Right atrium auricular region (tissue), 2 donors: ENCODE results near the gene TBL1XR1. TPM values are rescaled to one million over a fixed set of nuclear protein-coding genes. Genes with fewer than 3 reads are reported as not detected.
"Not testable (repeated sequence)": the region's sequence is repeated elsewhere in the genome, so short reads cannot be mapped to it uniquely, and the experiment has no call there.

Experiments
- DNase-seq: peaks from one replicate; pipeline ENCODE4 v3.0.0-alpha.2; 2019; ENCODE audit warnings: low spot score
- H3K27ac ChIP-seq, 2 donors: fragments of 200-600 bp; sonication (generic); 1 replicate in 1 of 2; 2 replicates in 1 of 2; pipeline ENCODE4 v1.5.1; 2016 to 2019
- H3K27me3 ChIP-seq, 2 donors: fragments of 200-600 bp; sonication (generic); one replicate each; pipeline versions ENCODE4 v1.5.1 to v1.6.0; 2017 to 2019
- H3K36me3 ChIP-seq: fragments of 200-600 bp; sonication (generic); one replicate; pipeline ENCODE4 v1.5.1; 2016
- H3K4me1 ChIP-seq, 2 donors: fragments of 200-600 bp; sonication (generic); one replicate each; pipeline versions ENCODE4 v1.5.1 to v1.6.0; 2017 to 2019
- H3K4me3 ChIP-seq, 2 donors: fragments of 200-600 bp; sonication (generic); 1 replicate in 1 of 2; 2 replicates in 1 of 2; pipeline ENCODE4 v1.5.1; 2017 to 2019; ENCODE audit warnings: mild to moderate bottlenecking in 1 of 2, moderate library complexity in 1 of 2
- H3K9me3 ChIP-seq, 2 donors: fragments of 200-600 bp; sonication (generic); one replicate each; pipeline ENCODE4 v1.5.1; 2019
- CTCF ChIP-seq, 2 donors: fragments of 200-600 bp; sonication (generic); IDR thresholded peaks; one replicate each; pipeline ENCODE4 v1.5.1; 2019; ENCODE audit warnings: antibody characterized with exemption in 2 of 2
- total RNA-seq, 2 donors: library from RNA; depleted of rRNA; stranded (reverse); fragments of >200 nt; gene quantifications; one replicate each; pipeline ENCODE4 v1.1.0, GENCODE V29; 2016

Gene TBL1XR1
- total RNA-seq, 2 donors from 2014 or later: 68.2 to 79.9 TPM

- Histone ChIP-seq H3K4me1 (peaks cover 0 to 26% of the 10 kb centered on the region in 2 donors), H3K27ac (no peak overlapping the region), H3K36me3 (no peaks in the 10 kb centered on the region), H3K27me3 (no peaks in the 10 kb centered on the region), H3K4me3 (no peak overlapping the region), H3K9me3 (no peaks in the 10 kb centered on the region)
- TF ChIP-seq CTCF (IDR thresholded peaks at IDR 0.05): no peak
- DNase-seq: no peak
Measured at GRCh38 chr3:177169936-177170722, 27.2 kb downstream of the TBL1XR1 start.

- Histone ChIP-seq H3K4me3 (no peak overlapping the region), H3K4me1 (peaks cover 0 to 17% of the 10 kb centered on the region in 2 donors), H3K9me3 (no peaks in the 10 kb centered on the region), H3K36me3 (no peaks in the 10 kb centered on the region), H3K27me3 (no peaks in the 10 kb centered on the region), H3K27ac (no peak overlapping the region)
- TF ChIP-seq CTCF (IDR thresholded peaks at IDR 0.05): no peak
- no peak for DNase-seq
Measured at GRCh38 chr3:177168431-177168830, 28.9 kb downstream of the TBL1XR1 start.

GRCh38 chr3:177162742-177163141 lies 34.5 kb downstream of the TBL1XR1 start:
- Histone ChIP-seq H3K27me3 (no peaks in the 10 kb centered on the region), H3K36me3 (no peaks in the 10 kb centered on the region), H3K4me1 (no peaks in the 10 kb centered on the region), H3K27ac (no peak overlapping the region), H3K4me3 (no peak overlapping the region), H3K9me3 (no peaks in the 10 kb centered on the region)
- no peak for DNase-seq
- TF ChIP-seq CTCF (IDR thresholded peaks at IDR 0.05): no peak

GRCh38 chr3:177161603-177162002 lies 35.7 kb downstream of the TBL1XR1 start:
- H3K4me1 ChIP-seq, DNase-seq, H3K36me3 ChIP-seq: not testable (repeated sequence)

GRCh38 chr3:177158461-177158860 lies 38.8 kb downstream of the TBL1XR1 start:
- no peak for TF ChIP-seq CTCF (IDR thresholded peaks at IDR 0.05)
- Histone ChIP-seq H3K9me3 (no peaks in the 10 kb centered on the region), H3K36me3 (no peaks in the 10 kb centered on the region), H3K27me3 (no peaks in the 10 kb centered on the region), H3K27ac (no peak overlapping the region), H3K4me3 (no peak overlapping the region), H3K4me1 (peaks cover 0 to 8% of the 10 kb centered on the region in 2 donors)
- DNase-seq: no peak

More at GRCh38 chr3:177161603-177162002, 35.7 kb downstream of the TBL1XR1 start:
- not testable (repeated sequence) for H3K27me3 ChIP-seq, H3K9me3 ChIP-seq, H3K27ac ChIP-seq, H3K4me3 ChIP-seq

- Histone ChIP-seq H3K27me3 (no peaks in the 10 kb centered on the region), H3K36me3 (no peaks in the 10 kb centered on the region), H3K27ac (no peak overlapping the region), H3K4me3 (no peak overlapping the region), H3K4me1 (peaks cover 0 to 8% of the 10 kb centered on the region in 2 donors), H3K9me3 (no peaks in the 10 kb centered on the region)
- TF ChIP-seq CTCF (IDR thresholded peaks at IDR 0.05): no peak
- DNase-seq: no peak
Measured at GRCh38 chr3:177157492-177157891, 39.8 kb downstream of the TBL1XR1 start.
